Choroid plexus epithelial cell (primary cell): ENCODE measurements around the gene PDHX.

Experiments
- DNase-seq: peaks from one replicate; pipeline ENCODE4 v3.0.0-alpha.2; 2010; ENCODE audit warnings: low read depth
- H3K4me3 ChIP-seq: 2 replicates; pipeline ENCODE4 v1.5.1; 2011; ENCODE audit warnings: low read depth, mild to moderate bottlenecking, control low read depth, low read length, moderate library complexity
- CTCF ChIP-seq: conservative IDR thresholded peaks from 2 replicates; pipeline ENCODE4 v1.5.1; 2011; ENCODE audit warnings: low read depth, mild to moderate bottlenecking, control low read depth, inconsistent platforms, low read length, moderate library complexity

The PDHX gene

GRCh38 chr11:34997952-34998528 lies 81.6 kb downstream of the PDHX start:
- DNase-seq, result peak; percentile 65
- TF ChIP-seq CTCF, result peak; percentile 42
- no peak overlapping the region for H3K4me3 ChIP-seq

GRCh38 chr11:34999453-34999852 lies 83.0 kb downstream of the PDHX start:
- no peak overlapping the region for H3K4me3 ChIP-seq
- DNase-seq, result no peak
- no peak for TF ChIP-seq CTCF

- no peak for DNase-seq
These were observed 86.8 kb downstream of the PDHX start for GRCh38 chr11:35003186-35003585.

GRCh38 chr11:35003658-35004057 lies 87.2 kb downstream of the PDHX start:
- H3K4me3 ChIP-seq, result no peak overlapping the region
- no peak for TF ChIP-seq CTCF
- no peak for DNase-seq

More at GRCh38 chr11:35003186-35003585, 86.8 kb downstream of the PDHX start:
- no peak overlapping the region for H3K4me3 ChIP-seq
- no peak for TF ChIP-seq CTCF

- DNase-seq, result no peak
- no peak overlapping the region for H3K4me3 ChIP-seq
- no peak for TF ChIP-seq CTCF
These were observed 88.8 kb downstream of the PDHX start for GRCh38 chr11:35005141-35005780.

- DNase-seq, result no peak
- no peak overlapping the region for H3K4me3 ChIP-seq
- TF ChIP-seq CTCF, result no peak
These were observed 90.1 kb downstream of the PDHX start for GRCh38 chr11:35006389-35007128.
